Stimulated activated CD4-positive, alpha-beta T cell treated with anti-CD3 and anti-CD28 coated beads, Interleukin-2, amount 100 ng/mL, for 24 hours (primary cell): Measurements from ENCODE around the gene CERCAM.

ENCODE experiments used
- DNase-seq, 2 donors: peaks; one replicate each; pipeline ENCODE4 v3.0.0-alpha.2; 2020

CERCAM gene

GRCh38 chr9:128420651-128421481, at the start of gene CERCAM:
TSS of gene CERCAM (plus strand) at chr9:128420857. CDS start at chr9:128420878, 21 bp downstream.
- peak; percentile 38 to 62 for DNase-seq

GRCh38 chr9:128371630-128372117, 49.0 kb upstream of the CERCAM start:
- no peak for DNase-seq

GRCh38 chr9:128372188-128372641, 48.4 kb upstream of the CERCAM start:
- no peak for DNase-seq

- DNase-seq, result no peak
Measured at GRCh38 chr9:128372784-128373183, 47.9 kb upstream of the CERCAM start.

- DNase-seq, result no peak
Measured at GRCh38 chr9:128374221-128374675, 46.4 kb upstream of the CERCAM start.

GRCh38 chr9:128375865-128376264, 44.8 kb upstream of the CERCAM start:
- no peak for DNase-seq

GRCh38 chr9:128382261-128382660, 38.4 kb upstream of the CERCAM start:
- no peak for DNase-seq

GRCh38 chr9:128383007-128383753, 37.5 kb upstream of the CERCAM start:
- no peak for DNase-seq

- DNase-seq, result no peak
Measured at GRCh38 chr9:128383791-128384190, 36.9 kb upstream of the CERCAM start.

GRCh38 chr9:128384801-128385495, 35.7 kb upstream of the CERCAM start:
- DNase-seq, result no peak

GRCh38 chr9:128385496-128386460, 34.9 kb upstream of the CERCAM start:
- DNase-seq, result no peak

GRCh38 chr9:128388150-128388549, 32.5 kb upstream of the CERCAM start:
- DNase-seq, result no peak

- no peak for DNase-seq
Measured at GRCh38 chr9:128389395-128390149, 31.1 kb upstream of the CERCAM start.

- no peak for DNase-seq
Measured at GRCh38 chr9:128390150-128390812, 30.4 kb upstream of the CERCAM start.

- no peak for DNase-seq
Measured at GRCh38 chr9:128390813-128391711, 29.6 kb upstream of the CERCAM start.

- DNase-seq, result no peak
Measured at GRCh38 chr9:128391956-128392301, 28.7 kb upstream of the CERCAM start.

GRCh38 chr9:128392302-128393144, 28.1 kb upstream of the CERCAM start:
- no peak for DNase-seq

- no peak for DNase-seq
Measured at GRCh38 chr9:128393145-128393775, 27.4 kb upstream of the CERCAM start.
